Muscle of leg (tissue), 11 donors: Measurements from ENCODE around the gene EHBP1. TPM values are rescaled to one million over a fixed set of nuclear protein-coding genes. Genes with fewer than 3 reads are reported as not detected.

Source experiments
- DNase-seq: peaks from one replicate; pipeline ENCODE4 v3.0.0; 2013
- H3K27ac ChIP-seq: one replicate; pipeline ENCODE4 v1.5.1; 2013; ENCODE audit warnings: mild to moderate bottlenecking, low read length, control low read depth
- H3K27me3 ChIP-seq: one replicate; pipeline ENCODE4 v1.6.1; 2013; ENCODE audit warnings: low read length; ENCODE audit not compliant: control insufficient read depth, insufficient read depth
- H3K36me3 ChIP-seq: one replicate; pipeline ENCODE4 v1.6.1; 2013; ENCODE audit warnings: low read length; ENCODE audit not compliant: control insufficient read depth, insufficient read depth
- H3K4me1 ChIP-seq: one replicate; pipeline ENCODE4 v1.6.1; 2013; ENCODE audit warnings: low read length; ENCODE audit not compliant: control insufficient read depth, insufficient read depth
- H3K4me3 ChIP-seq: one replicate; pipeline ENCODE4 v1.5.1; 2013; ENCODE audit warnings: low read length, control low read depth
- H3K9me3 ChIP-seq: replicated peaks from 2 replicates; pipeline ENCODE4 v1.6.1; 2013; ENCODE audit warnings: low read depth, low read length; ENCODE audit not compliant: control insufficient read depth
- WGBS: methylation state at CpG from one replicate; pipeline ENCODE4 v1.1.5; 2013; ENCODE audit warnings: missing lambda C conversion rate; ENCODE audit not compliant: insufficient coverage; 5-methylcytosine and 5-hydroxymethylcytosine counted together
- polyA plus RNA-seq, 8 donors: library from polyadenylated mRNA; unstranded; fragments of 120-200 nt; gene quantifications; one replicate each; pipeline versions ENCODE4 v1.2.1 to v1.2.3, GENCODE V29; 2013; ENCODE audit warnings: inconsistent platforms in 1 of 8, low replicate concordance in 1 of 8; ENCODE audit not compliant: insufficient read length in 8 of 8, insufficient read depth in 1 of 8
- total RNA-seq: library from RNA; stranded (reverse); fragments of 120-200 nt; gene quantifications from one replicate; pipeline ENCODE4 v1.2.4, GENCODE V29; 2013

The EHBP1 gene
- total and polyA plus RNA-seq, 9 donors = 21.8 to 41.1 (median 31.4) TPM

DNA sequence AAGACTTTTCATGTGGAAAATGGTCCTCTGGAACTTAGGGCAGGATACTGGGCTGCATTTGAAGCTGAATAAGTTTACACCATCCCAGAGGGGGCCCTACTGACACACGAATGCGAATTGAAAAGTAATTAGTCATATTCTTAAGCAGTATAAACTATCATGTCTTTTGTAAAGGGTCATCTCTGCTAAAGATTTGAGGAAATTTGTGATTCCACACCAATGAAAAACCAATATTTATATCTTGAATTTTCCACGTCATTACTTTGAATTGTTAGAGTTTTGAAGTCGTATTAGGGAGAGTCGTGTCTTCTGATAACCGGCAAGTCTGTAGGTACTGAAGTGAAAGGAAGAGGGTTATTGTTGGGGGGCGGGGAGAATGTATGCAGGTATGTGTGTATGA is 341.0 kb downstream of the EHBP1 start:
- Histone ChIP-seq H3K27ac (no peak overlapping the region), H3K4me3 (no peak overlapping the region), H3K27me3 (peaks cover 64% of the 10 kb centered on the region), H3K36me3 (no peaks in the 10 kb centered on the region), H3K4me1 (peaks cover 39% of the 10 kb centered on the region), H3K9me3 (no peaks in the 10 kb centered on the region)
- no peak for DNase-seq
- WGBS = 94% methylated on average over 3 of the region's 7 CpGs

DNA sequence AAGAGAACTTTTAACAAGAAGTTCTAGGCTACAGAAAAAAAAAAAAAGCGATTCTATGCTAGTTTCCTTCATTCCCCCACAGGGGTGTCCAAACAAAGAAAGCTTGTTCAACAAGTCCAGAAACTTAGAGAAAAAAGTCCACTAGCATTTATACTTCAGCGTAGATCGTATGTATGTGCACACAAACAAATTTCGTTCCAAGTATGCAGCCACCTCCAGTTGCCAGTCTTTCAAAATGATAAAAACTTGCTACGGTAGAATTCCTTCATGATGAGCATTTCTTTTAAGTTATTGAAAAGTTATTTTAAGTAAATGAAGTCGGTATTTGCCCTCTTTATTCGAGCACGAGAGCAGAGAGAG is 341.4 kb downstream of the EHBP1 start:
- no peaks in the 10 kb centered on the region for H3K36me3 ChIP-seq
- H3K4me3 ChIP-seq = peak overlapping the region; percentile 19
- H3K27me3 ChIP-seq = peaks cover 67% of the 10 kb centered on the region
- WGBS = 25% methylated on average over 3 of the region's 8 CpGs
- peak; percentile 4 for DNase-seq
- peaks cover 39% of the 10 kb centered on the region for H3K4me1 ChIP-seq
- H3K9me3 ChIP-seq = no peaks in the 10 kb centered on the region
- H3K27ac ChIP-seq = no peak overlapping the region

DNA sequence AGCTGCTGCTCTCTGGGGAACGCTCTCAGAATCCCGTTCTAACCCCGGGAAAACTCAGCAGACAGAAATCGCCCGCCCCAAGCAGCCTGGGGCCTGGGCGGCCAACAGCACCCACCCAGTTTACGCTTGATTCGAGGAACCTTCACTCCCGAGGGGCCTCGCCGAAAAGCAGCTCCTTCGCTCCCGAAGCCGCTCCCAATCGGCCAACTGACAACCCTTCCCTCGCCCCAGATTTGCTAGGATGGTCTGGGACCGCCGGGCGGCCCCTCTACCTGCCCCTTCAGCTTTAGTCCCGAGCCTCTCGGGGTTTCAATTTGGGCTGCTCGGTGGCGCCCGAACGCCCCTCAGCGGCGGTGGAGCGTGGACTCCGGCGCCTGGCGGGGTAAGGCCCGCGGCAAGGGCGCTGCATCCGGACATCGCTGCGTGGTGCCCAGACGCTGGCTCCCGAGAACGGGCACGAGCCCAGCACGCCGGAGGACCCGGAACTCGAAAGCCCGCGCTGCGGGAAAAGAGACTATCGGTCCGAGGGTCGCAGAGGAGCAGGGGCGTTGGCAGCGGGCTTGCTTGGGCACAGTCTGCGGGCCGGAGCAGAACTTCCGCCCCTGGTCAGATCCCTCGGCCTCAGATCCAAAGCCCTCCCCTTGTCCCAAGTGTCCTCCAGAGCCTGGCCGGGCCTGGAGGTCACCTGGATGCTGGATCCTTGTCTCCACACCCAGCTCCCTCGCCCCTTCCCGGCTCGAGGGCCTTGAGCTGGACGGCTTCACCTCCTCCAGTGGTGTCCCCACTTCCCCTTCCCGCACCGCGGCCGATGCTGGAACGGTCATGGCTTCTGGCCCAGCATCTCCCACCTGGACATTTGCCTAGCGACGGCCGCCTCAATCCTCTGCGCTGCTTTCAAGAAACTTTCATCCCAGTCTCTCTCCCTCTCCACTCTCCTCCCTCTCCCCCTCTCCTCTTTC is 342.1 kb downstream of the EHBP1 start:
- Histone ChIP-seq H3K27me3 (peaks cover 74% of the 10 kb centered on the region), H3K27ac (no peak overlapping the region), H3K36me3 (no peaks in the 10 kb centered on the region), H3K4me1 (peaks cover 39% of the 10 kb centered on the region), H3K4me3 (peak overlapping the region; percentile 19), H3K9me3 (no peaks in the 10 kb centered on the region)
- peak; percentile 25 for DNase-seq
- 14% methylated on average over 67 of the region's 71 CpGs for WGBS

DNA sequence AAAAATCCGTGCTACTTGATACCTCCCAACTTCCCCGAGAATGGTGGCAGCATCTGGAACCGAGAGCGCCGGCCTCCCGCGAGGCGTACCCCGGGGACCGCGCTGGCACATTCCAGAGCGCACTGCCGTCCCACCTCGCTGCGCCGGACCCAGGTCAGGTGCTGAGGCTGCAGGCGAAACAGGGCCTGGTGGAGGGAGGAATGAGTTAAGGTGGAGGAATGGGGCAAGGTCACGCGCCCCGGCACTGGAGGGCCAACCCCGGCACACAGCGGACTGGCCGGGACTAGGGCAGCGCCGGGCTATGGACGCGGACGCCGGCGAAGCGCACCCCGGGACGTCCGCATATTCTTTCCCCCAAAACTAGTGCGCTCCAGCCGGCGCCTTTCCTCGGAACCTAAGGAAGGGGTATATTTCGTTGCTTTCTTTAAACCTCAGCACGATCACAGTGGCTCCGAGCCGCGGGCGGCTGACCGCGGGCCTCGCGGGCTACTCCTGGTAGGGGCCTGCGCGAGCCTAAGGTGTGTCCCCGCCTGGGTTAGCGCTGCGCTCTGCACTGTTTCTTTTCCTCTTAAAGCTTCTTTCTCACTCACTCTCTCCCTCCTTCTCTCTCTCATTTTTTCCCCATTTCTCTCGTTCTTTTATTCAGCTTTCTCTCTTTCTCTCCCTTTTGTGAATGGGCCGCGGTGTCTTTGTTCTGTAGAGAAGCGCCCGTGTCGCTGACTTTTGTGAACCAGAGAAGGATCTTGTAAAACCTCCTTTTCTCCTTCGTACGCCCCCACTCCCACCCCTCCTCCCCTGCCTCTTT is 343.1 kb downstream of the EHBP1 start:
- Histone ChIP-seq H3K27ac (no peak overlapping the region), H3K4me1 (peaks cover 39% of the 10 kb centered on the region), H3K36me3 (no peaks in the 10 kb centered on the region), H3K9me3 (no peaks in the 10 kb centered on the region), H3K4me3 (no peak overlapping the region), H3K27me3 (peaks cover 82% of the 10 kb centered on the region)
- 5% methylated on average over 53 of the region's 61 CpGs for WGBS
- DNase-seq = peak; percentile 43

DNA sequence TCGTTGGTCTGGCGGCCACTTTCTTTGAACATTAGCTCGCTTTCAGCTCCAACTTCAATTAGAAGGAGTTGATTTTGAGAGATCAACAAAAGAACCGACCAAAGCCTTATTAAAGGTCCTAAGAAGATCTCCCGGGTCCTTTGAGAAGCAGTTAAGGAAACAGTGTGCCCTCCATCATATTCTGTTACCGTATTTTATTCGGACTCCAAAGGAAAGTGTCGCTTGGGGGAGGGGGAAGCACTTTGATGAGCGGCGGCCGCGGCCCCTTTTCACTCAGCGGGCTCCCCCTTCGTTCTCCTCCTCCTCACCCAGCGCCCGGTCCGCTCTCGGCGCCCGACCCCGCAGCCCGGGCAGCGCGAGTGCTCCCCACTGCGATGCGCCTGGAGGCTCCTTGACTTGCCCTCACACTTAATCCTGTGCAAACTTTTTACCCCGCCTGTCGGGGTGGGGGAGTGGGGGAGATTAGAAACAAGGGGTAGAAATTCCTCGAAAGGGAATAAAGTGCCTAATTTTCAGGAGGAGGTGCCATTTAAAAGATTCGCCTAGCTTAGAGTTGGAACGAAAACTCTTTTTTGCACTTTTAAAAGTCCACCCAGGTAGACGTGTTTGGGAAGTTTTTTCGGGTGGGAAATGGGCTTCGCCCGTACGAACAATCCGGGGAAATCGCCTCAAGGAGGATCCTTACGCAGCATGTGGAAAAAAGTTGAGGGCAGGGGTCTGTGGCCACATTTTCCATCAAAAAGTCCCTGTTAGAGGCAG is 343.9 kb downstream of the EHBP1 start:
- H3K27me3 ChIP-seq = peaks cover 88% of the 10 kb centered on the region
- H3K4me1 ChIP-seq = peaks cover 47% of the 10 kb centered on the region
- peak; percentile 23 for DNase-seq
- peak overlapping the region; percentile 5 for H3K4me3 ChIP-seq
- WGBS = 4% methylated on average over 11 of the region's 39 CpGs
- no peaks in the 10 kb centered on the region for H3K9me3 ChIP-seq
- no peaks in the 10 kb centered on the region for H3K36me3 ChIP-seq
- H3K27ac ChIP-seq = no peak overlapping the region

DNA sequence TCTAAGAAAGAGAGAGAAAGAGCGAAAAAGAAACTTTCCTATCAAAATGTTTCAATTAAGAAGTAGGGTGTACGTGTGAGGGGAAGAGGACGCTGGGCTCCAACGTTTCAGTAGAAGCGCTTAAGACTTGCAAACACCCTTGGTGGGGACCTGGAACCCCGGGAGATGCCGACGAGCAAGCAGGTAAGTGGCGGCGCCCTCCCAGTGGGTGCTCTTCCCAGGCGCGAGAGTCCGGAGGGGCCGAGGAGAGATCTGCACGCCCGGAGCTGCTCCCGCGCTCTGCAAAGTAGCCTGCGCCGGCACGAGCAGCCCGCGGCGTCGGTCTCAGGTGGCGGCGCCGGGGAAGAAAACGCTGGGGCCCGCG is 344.4 kb downstream of the EHBP1 start:
- Histone ChIP-seq H3K9me3 (no peaks in the 10 kb centered on the region), H3K4me1 (peaks cover 49% of the 10 kb centered on the region), H3K27me3 (peaks cover 88% of the 10 kb centered on the region), H3K36me3 (no peaks in the 10 kb centered on the region), H3K27ac (no peak overlapping the region), H3K4me3 (peak overlapping the region; percentile 43)
- peak; percentile 26 for DNase-seq
- under 1% methylated on average over 29 of the region's 31 CpGs for WGBS

DNA sequence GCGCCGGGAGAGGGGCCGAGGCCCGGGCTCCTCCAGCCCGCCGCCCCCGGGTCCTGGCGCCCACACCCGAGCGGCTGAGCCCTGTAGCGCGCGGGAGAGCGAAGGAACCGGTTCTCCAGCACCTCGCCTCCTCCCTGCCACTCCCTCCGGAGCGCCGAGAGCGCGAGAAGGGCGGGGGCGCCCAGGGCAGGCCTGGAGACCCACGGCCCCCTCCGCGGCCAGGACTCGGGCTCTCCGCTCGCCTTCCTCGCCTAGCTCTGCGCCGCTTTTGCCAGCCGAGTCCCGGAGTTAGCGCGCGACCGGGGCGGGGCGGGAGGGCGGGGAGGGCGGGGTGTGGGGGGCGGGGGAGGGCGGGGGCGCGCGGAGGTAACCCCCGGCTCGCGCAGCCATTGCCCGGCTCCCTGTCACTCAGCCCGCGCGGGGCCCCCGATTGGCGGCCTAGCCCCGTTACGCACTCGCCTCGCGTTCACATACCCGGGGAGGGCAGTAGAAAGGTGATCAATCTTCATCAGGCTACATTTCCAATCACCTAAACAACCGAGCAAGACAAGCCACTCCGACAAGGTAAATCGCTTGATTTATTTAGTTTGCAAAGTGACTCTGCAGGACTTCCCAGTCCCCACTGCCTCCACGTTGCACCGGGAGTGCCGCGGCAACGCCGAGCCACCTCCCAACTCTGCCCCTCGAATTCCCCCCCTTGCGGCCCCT is 345.0 kb downstream of the EHBP1 start, which contains the start of gene OTX1:
TSS of gene OTX1 (plus strand) at position 497 of the 708 bp plus-strand sequence. CDS start 2,161 bp downstream, outside the sequence.
- WGBS = 0% methylated on average over 17 of the region's 73 CpGs
- peak; percentile 34 for DNase-seq
- Histone ChIP-seq H3K36me3 (no peaks in the 10 kb centered on the region), H3K9me3 (no peaks in the 10 kb centered on the region), H3K27me3 (peaks cover 89% of the 10 kb centered on the region), H3K4me1 (peaks cover 54% of the 10 kb centered on the region), H3K27ac (no peak within 1 kb of the TSS), H3K4me3 (peak within 1 kb of the TSS; percentile 43)

DNA sequence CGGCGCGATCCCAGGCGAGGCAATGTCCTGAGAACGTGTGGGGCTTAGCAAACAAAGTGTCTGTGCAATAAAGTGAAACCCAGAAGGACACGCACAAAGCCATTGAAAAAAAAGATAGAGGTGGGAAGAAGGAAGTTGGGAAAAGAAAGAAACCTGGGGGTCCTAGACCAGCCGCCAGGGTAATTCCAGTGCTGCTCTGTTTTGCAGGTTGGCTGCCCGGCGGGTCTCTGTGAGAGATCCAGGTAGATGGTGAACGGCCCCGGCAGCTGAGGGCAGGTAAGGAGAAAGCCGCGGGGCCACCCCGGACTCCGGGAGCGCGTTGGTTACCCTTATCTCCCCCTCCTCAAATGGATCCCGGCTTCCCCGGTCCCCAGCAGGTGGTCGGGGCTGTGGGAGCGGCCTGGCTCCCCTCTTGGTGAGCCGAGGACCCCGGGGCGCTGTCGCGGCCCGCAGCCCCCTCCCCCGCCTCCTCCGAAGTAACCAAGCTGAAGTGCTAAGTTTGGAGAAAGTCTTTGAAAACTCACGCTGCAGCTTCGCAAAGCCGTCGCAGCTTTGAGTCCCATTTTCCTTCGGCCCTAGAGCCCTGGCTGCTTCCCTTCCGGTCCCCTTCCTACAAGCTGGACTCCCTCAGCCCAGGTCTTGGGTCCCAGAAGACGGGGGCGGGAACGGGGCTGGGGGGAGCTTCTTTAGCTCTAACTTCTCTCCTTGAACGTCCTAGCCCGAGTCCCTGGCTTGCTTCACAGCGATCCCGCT is 345.7 kb downstream of the EHBP1 start:
- DNase-seq = peak; percentile 6
- Histone ChIP-seq H3K36me3 (no peaks in the 10 kb centered on the region), H3K9me3 (no peaks in the 10 kb centered on the region), H3K4me1 (peaks cover 61% of the 10 kb centered on the region), H3K27me3 (peaks cover 97% of the 10 kb centered on the region), H3K4me3 (peak overlapping the region; percentile 39), H3K27ac (no peak overlapping the region)
- WGBS = 7% methylated on average over 31 of the region's 42 CpGs

DNA sequence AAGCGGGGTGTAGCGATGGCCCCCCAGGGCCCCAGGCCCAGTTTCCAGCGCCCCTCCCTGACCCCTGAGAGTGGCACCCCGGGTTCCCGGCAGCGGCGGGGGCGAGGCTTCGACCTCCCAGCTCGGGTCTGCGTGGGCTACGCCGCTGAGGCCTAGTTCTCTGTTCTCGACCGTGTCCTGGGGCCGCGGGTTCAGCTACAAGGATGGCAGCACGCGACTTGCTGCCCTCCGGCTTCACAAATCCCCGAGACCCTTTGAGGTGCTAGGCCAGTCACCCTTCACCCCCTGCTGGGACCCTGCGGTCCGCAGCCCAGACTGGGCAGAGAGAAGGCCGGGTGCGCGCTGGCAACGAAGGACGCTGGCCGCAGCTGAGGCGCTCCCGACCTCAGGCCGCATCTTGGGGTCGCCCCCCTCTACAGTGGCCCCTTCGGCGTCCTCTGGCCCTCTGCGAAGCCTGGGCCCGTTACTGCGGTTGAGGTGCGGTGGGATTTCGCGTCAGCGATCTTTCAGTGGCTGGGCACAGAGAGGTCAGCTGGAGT is 346.4 kb downstream of the EHBP1 start:
- Histone ChIP-seq H3K27me3 (peaks cover 100% of the 10 kb centered on the region), H3K9me3 (no peaks in the 10 kb centered on the region), H3K36me3 (no peaks in the 10 kb centered on the region), H3K4me1 (peaks cover 66% of the 10 kb centered on the region), H3K4me3 (no peak overlapping the region), H3K27ac (no peak overlapping the region)
- no peak for DNase-seq
- 46% methylated on average over 42 of the region's 42 CpGs for WGBS
